Neutrophil (primary cell): ENCODE results near the gene TCF20.
A peak's percentile ranks its signal among the peaks of the same experiment; 100 is the strongest.

Experiments
- H3K27ac ChIP-seq: fragments of 200-600 bp; sonication (generic); 2 replicates; pipeline ENCODE4 v1.5.1; 2016; ENCODE audit warnings: mild to moderate bottlenecking, moderate library complexity
- H3K27me3 ChIP-seq: fragments of 200-600 bp; sonication (generic); 2 replicates; pipeline ENCODE4 v1.6.0; 2016; ENCODE audit warnings: mild to moderate bottlenecking
- H3K36me3 ChIP-seq: fragments of 200-600 bp; sonication (generic); 2 replicates; pipeline ENCODE4 v1.5.1; 2017
- H3K4me1 ChIP-seq, 2 experiments: fragments of 200-600 bp in 1 of 2; sonication (generic) in 1 of 2; 1 replicate in 1 of 2; 2 replicates in 1 of 2; pipeline versions ENCODE4 v1.5.1 to v1.6.1; 2013 to 2016; ENCODE audit warnings: low read depth in 1 of 2, low read length in 1 of 2, mild to moderate bottlenecking in 1 of 2, moderate library complexity in 1 of 2; ENCODE audit not compliant: control insufficient read depth in 1 of 2, insufficient read depth in 1 of 2
- H3K4me3 ChIP-seq, 2 experiments: fragments of 200-600 bp in 1 of 2; sonication (generic) in 1 of 2; 1 replicate in 1 of 2; 2 replicates in 1 of 2; pipeline ENCODE4 v1.5.1; 2013 to 2016; ENCODE audit warnings: low read depth in 1 of 2, low read length in 1 of 2, mild to moderate bottlenecking in 1 of 2, moderate library complexity in 1 of 2
- H3K9me3 ChIP-seq: fragments of 200-600 bp; sonication (generic); 2 replicates; pipeline ENCODE4 v1.5.1; 2016
- CTCF ChIP-seq: fragments of 200-600 bp; sonication (generic); IDR thresholded peaks from 2 replicates; pipeline ENCODE4 v1.5.1; 2016; ENCODE audit warnings: antibody characterized with exemption

TCF20 gene

GRCh38 chr22:42286205-42286604 lies 15.8 kb upstream of the TCF20 start:
- H3K9me3 ChIP-seq, result no peaks in the 10 kb centered on the region
- no peak overlapping the region for H3K4me3 ChIP-seq

GRCh38 chr22:42285604-42286003 lies 15.2 kb upstream of the TCF20 start:
- H3K27me3 ChIP-seq, result peaks cover 69% of the 10 kb centered on the region
- no peak overlapping the region for H3K4me3 ChIP-seq
- no peak for TF ChIP-seq CTCF
- no peak overlapping the region for H3K27ac ChIP-seq
- peaks cover 10 to 26% of the 10 kb centered on the region in 2 experiments for H3K4me1 ChIP-seq
- no peaks in the 10 kb centered on the region for H3K9me3 ChIP-seq
- no peaks in the 10 kb centered on the region for H3K36me3 ChIP-seq

More at GRCh38 chr22:42286205-42286604, 15.8 kb upstream of the TCF20 start:
- peak overlapping the region; percentile 51 for H3K27ac ChIP-seq
- peaks cover 10 to 26% of the 10 kb centered on the region in 2 experiments for H3K4me1 ChIP-seq
- H3K27me3 ChIP-seq, result peaks cover 63% of the 10 kb centered on the region
- no peaks in the 10 kb centered on the region for H3K36me3 ChIP-seq
- no peak for TF ChIP-seq CTCF

GRCh38 chr22:42284643-42285181 lies 14.3 kb upstream of the TCF20 start:
- Histone ChIP-seq H3K27ac (no peak overlapping the region), H3K4me3 (no peak overlapping the region), H3K4me1 (peaks cover 10 to 26% of the 10 kb centered on the region in 2 experiments), H3K9me3 (no peaks in the 10 kb centered on the region), H3K27me3 (peaks cover 78% of the 10 kb centered on the region), H3K36me3 (no peaks in the 10 kb centered on the region)
- no peak for TF ChIP-seq CTCF

GRCh38 chr22:42284202-42284591 lies 13.7 kb upstream of the TCF20 start:
- H3K4me3 ChIP-seq, result no peak overlapping the region
- peaks cover 83% of the 10 kb centered on the region for H3K27me3 ChIP-seq

GRCh38 chr22:42283278-42284201 lies 13.1 kb upstream of the TCF20 start:
- H3K27me3 ChIP-seq, result peaks cover 89% of the 10 kb centered on the region
- peak overlapping the region; percentile 10 for H3K27ac ChIP-seq
- H3K4me1 ChIP-seq, result peaks cover 10 to 26% of the 10 kb centered on the region in 2 experiments
- H3K4me3 ChIP-seq, result peak overlapping the region in 1 of 2 experiments; percentile 45
- no peaks in the 10 kb centered on the region for H3K36me3 ChIP-seq
- no peaks in the 10 kb centered on the region for H3K9me3 ChIP-seq
- no peak for TF ChIP-seq CTCF

More at GRCh38 chr22:42284202-42284591, 13.7 kb upstream of the TCF20 start:
- TF ChIP-seq CTCF, result no peak
- no peak overlapping the region for H3K27ac ChIP-seq
- no peaks in the 10 kb centered on the region for H3K9me3 ChIP-seq
- no peaks in the 10 kb centered on the region for H3K36me3 ChIP-seq
- peaks cover 10 to 26% of the 10 kb centered on the region in 2 experiments for H3K4me1 ChIP-seq
